Measurements from ENCODE around the gene TTF1.

Gene TTF1

DNA sequence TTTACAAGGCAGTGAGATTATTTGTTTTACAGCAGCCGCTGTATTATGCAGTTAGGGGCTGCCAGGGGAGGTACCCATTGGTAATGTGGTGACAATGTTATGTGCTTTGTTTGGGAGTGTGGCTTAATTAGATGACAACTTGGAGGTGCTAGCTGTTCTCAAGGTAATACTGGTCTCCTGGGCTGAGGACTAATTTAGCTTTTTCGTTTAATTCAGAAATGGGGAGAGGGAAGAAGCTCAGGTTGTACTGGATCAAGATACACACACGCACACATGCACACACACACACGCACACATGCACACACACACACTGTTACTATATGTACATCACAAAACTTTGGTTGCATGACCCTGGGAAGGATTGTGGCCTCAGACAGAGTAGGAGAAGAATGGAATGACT lies 41.3 kb upstream of the TTF1 start:
- TF ChIP-seq, protein P1, sequence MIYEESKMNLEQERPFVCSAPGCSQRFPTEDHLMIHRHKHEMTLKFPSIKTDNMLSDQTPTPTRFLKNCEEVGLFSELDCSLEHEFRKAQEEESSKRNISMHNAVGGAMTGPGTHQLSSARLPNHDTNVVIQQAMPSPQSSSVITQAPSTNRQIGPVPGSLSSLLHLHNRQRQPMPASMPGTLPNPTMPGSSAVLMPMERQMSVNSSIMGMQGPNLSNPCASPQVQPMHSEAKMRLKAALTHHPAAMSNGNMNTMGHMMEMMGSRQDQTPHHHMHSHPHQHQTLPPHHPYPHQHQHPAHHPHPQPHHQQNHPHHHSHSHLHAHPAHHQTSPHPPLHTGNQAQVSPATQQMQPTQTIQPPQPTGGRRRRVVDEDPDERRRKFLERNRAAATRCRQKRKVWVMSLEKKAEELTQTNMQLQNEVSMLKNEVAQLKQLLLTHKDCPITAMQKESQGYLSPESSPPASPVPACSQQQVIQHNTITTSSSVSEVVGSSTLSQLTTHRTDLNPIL (CRISPR knock-in tag; IDR thresholded peaks at IDR 0.05; ENCODE audit: low read depth), result no peak
- TF ChIP-seq, protein P2, sequence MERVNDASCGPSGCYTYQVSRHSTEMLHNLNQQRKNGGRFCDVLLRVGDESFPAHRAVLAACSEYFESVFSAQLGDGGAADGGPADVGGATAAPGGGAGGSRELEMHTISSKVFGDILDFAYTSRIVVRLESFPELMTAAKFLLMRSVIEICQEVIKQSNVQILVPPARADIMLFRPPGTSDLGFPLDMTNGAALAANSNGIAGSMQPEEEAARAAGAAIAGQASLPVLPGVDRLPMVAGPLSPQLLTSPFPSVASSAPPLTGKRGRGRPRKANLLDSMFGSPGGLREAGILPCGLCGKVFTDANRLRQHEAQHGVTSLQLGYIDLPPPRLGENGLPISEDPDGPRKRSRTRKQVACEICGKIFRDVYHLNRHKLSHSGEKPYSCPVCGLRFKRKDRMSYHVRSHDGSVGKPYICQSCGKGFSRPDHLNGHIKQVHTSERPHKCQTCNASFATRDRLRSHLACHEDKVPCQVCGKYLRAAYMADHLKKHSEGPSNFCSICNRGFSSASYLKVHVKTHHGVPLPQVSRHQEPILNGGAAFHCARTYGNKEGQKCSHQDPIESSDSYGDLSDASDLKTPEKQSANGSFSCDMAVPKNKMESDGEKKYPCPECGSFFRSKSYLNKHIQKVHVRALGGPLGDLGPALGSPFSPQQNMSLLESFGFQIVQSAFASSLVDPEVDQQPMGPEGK (CRISPR knock-in tag; IDR thresholded peaks at IDR 0.05; ENCODE audit: borderline replicate concordance), result no peak
- TF ChIP-seq TCF4 (CRISPR knock-in tag; IDR thresholded peaks at IDR 0.05; ENCODE audit: borderline replicate concordance), result no peak
- TF ChIP-seq ISL1 (CRISPR knock-in tag; IDR thresholded peaks at IDR 0.05), result no peak
- no peak for TF ChIP-seq BACH2 (CRISPR knock-in tag; IDR thresholded peaks at IDR 0.05; ENCODE audit: borderline replicate concordance)
- no peak for TF ChIP-seq ZC3H10 (CRISPR knock-in tag; IDR thresholded peaks at IDR 0.05)
- TF ChIP-seq, protein P3, sequence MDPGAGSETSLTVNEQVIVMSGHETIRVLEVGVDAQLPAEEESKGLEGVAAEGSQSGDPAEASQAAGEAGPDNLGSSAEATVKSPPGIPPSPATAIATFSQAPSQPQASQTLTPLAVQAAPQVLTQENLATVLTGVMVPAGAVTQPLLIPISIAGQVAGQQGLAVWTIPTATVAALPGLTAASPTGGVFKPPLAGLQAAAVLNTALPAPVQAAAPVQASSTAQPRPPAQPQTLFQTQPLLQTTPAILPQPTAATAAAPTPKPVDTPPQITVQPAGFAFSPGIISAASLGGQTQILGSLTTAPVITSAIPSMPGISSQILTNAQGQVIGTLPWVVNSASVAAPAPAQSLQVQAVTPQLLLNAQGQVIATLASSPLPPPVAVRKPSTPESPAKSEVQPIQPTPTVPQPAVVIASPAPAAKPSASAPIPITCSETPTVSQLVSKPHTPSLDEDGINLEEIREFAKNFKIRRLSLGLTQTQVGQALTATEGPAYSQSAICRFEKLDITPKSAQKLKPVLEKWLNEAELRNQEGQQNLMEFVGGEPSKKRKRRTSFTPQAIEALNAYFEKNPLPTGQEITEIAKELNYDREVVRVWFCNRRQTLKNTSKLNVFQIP (CRISPR knock-in tag; IDR thresholded peaks at IDR 0.05; ENCODE audit: borderline replicate concordance, low read depth), result no peak
- TF ChIP-seq, protein P4, sequence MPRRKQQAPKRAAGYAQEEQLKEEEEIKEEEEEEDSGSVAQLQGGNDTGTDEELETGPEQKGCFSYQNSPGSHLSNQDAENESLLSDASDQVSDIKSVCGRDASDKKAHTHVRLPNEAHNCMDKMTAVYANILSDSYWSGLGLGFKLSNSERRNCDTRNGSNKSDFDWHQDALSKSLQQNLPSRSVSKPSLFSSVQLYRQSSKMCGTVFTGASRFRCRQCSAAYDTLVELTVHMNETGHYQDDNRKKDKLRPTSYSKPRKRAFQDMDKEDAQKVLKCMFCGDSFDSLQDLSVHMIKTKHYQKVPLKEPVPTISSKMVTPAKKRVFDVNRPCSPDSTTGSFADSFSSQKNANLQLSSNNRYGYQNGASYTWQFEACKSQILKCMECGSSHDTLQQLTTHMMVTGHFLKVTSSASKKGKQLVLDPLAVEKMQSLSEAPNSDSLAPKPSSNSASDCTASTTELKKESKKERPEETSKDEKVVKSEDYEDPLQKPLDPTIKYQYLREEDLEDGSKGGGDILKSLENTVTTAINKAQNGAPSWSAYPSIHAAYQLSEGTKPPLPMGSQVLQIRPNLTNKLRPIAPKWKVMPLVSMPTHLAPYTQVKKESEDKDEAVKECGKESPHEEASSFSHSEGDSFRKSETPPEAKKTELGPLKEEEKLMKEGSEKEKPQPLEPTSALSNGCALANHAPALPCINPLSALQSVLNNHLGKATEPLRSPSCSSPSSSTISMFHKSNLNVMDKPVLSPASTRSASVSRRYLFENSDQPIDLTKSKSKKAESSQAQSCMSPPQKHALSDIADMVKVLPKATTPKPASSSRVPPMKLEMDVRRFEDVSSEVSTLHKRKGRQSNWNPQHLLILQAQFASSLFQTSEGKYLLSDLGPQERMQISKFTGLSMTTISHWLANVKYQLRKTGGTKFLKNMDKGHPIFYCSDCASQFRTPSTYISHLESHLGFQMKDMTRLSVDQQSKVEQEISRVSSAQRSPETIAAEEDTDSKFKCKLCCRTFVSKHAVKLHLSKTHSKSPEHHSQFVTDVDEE (CRISPR knock-in tag; IDR thresholded peaks at IDR 0.05), result no peak
- no peak for TF ChIP-seq OSR1 (CRISPR knock-in tag; IDR thresholded peaks at IDR 0.05)
- TF ChIP-seq, protein P5, sequence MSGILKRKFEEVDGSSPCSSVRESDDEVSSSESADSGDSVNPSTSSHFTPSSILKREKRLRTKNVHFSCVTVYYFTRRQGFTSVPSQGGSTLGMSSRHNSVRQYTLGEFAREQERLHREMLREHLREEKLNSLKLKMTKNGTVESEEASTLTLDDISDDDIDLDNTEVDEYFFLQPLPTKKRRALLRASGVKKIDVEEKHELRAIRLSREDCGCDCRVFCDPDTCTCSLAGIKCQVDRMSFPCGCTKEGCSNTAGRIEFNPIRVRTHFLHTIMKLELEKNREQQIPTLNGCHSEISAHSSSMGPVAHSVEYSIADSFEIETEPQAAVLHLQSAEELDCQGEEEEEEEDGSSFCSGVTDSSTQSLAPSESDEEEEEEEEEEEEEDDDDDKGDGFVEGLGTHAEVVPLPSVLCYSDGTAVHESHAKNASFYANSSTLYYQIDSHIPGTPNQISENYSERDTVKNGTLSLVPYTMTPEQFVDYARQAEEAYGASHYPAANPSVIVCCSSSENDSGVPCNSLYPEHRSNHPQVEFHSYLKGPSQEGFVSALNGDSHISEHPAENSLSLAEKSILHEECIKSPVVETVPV (CRISPR knock-in tag; IDR thresholded peaks at IDR 0.05), result no peak
- TF ChIP-seq ZNF565 (CRISPR knock-in tag; conservative IDR thresholded peaks at IDR 0.05; ENCODE audit: low read depth), result no peak
- TF ChIP-seq PPARA (CRISPR knock-in tag; IDR thresholded peaks at IDR 0.05; ENCODE audit: borderline replicate concordance), result no peak
- TF ChIP-seq ZFP30 (CRISPR knock-in tag; IDR thresholded peaks at IDR 0.05), result no peak
- no peak for TF ChIP-seq SNAI2 (CRISPR knock-in tag; IDR thresholded peaks at IDR 0.05)
- no peak for TF ChIP-seq ZNF8 (CRISPR knock-in tag; IDR thresholded peaks at IDR 0.05)
- no peak for TF ChIP-seq ARNTL (CRISPR knock-in tag; IDR thresholded peaks at IDR 0.05; ENCODE audit: borderline replicate concordance, low read depth)
- TF ChIP-seq ZFP3 (CRISPR knock-in tag; IDR thresholded peaks at IDR 0.05), result no peak
- no peak for TF ChIP-seq CSDC2 (CRISPR knock-in tag; IDR thresholded peaks at IDR 0.05)
- TF ChIP-seq ZNF70 (CRISPR knock-in tag; IDR thresholded peaks at IDR 0.05), result no peak
- ATAC-seq, result no peak

DNA sequence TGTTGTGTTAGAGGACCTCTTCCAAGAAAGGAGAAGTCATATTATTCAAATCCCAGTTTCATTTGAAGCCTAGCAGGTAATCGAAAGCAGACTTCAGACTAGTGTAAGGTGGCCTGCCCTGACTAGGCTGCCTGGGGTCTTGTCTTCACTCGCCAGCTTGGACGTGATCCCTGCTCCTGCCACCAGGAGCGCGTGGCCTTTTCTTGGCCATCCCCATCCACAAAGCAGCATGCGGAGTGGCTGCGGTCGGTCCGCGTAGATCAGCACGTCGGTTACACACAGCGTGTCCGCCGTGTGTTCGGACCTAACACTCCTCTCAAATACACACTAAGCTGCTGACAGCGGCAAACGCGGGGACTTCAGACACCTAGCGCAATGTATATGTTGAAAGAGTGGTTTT lies 40.7 kb upstream of the TTF1 start:
- TF ChIP-seq GLIS3 (CRISPR knock-in tag; IDR thresholded peaks at IDR 0.05), result no peak
- TF ChIP-seq ZFP30 (CRISPR knock-in tag; IDR thresholded peaks at IDR 0.05), result no peak
- TF ChIP-seq TOX (CRISPR knock-in tag; IDR thresholded peaks at IDR 0.05; ENCODE audit: borderline replicate concordance), result no peak
- TF ChIP-seq ZNF565 (CRISPR knock-in tag; conservative IDR thresholded peaks at IDR 0.05; ENCODE audit: low read depth), result no peak
- TF ChIP-seq, protein P4 (CRISPR knock-in tag; IDR thresholded peaks at IDR 0.05), result no peak
- TF ChIP-seq, protein P3 (CRISPR knock-in tag; IDR thresholded peaks at IDR 0.05; ENCODE audit: borderline replicate concordance, low read depth), result no peak
- TF ChIP-seq, protein P5 (CRISPR knock-in tag; IDR thresholded peaks at IDR 0.05), result no peak
- no peak for TF ChIP-seq PPARA (CRISPR knock-in tag; IDR thresholded peaks at IDR 0.05; ENCODE audit: borderline replicate concordance)
- TF ChIP-seq ZFP3 (CRISPR knock-in tag; IDR thresholded peaks at IDR 0.05), result no peak
- TF ChIP-seq ESRRG (CRISPR knock-in tag; IDR thresholded peaks at IDR 0.05), result no peak
- no peak for TF ChIP-seq ZC3H10 (CRISPR knock-in tag; IDR thresholded peaks at IDR 0.05)
- TF ChIP-seq ZNF8 (CRISPR knock-in tag; IDR thresholded peaks at IDR 0.05), result no peak
- TF ChIP-seq TCF4 (CRISPR knock-in tag; IDR thresholded peaks at IDR 0.05; ENCODE audit: borderline replicate concordance), result no peak
- 0 out of 3 replicates have a peak, but pooled peaks have one; percentile 22 for ATAC-seq

Measured in SK-N-SH treated with all-trans-retinoic acid at 6 μM for 48 hours (cell line).